CD4-positive, alpha-beta T cell treated with Interferon gamma for 1 hour (primary cell): ENCODE measurements around the gene NEMP2.
"Not testable (repeated sequence)": the region's sequence is repeated elsewhere in the genome, so short reads cannot be mapped to it uniquely, and the experiment has no call there.

Experiments
- DNase-seq: peaks from one replicate; pipeline ENCODE4 v3.0.0-alpha.2; 2020

Gene NEMP2

GRCh38 chr2:190524928-190525327, 9.6 kb downstream of the NEMP2 start:
- no peak for DNase-seq

DNA sequence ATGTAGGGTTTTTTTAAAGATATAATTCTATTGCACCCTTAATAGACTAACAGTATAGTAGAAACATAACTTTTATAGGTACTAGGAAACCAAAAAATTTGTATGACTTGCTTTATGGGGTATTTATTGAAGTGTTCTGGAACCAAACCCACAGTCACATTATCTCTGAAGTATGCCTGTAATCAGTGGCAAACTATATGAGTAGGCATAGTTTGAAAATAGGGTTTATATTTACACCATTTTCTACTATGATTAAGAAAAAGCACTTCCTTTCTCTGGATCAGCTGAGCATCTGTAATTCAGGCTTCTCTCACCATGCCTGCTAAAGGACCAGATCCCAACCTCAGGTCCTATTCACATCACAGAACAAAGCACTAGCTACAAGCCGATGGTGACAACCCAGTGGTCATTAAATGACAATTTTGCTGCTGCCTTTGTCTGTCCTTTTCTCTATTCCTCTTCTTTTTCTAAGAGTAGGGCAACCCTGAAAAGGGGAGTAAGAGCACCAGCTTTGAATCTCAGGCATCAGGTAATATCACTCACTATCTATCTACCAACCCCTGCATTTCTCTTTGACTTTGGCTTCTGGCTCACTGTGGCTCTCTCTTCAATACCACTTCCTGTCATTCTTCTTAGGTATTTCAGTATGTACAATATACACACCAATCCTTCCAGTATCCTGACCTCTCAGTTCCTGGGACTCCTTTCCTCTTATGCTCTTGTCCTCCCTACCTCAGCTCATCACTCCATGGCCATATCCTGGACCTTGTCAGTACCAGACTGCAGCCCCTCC, 14.4 kb downstream of the NEMP2 start:
- no peak for DNase-seq

DNA sequence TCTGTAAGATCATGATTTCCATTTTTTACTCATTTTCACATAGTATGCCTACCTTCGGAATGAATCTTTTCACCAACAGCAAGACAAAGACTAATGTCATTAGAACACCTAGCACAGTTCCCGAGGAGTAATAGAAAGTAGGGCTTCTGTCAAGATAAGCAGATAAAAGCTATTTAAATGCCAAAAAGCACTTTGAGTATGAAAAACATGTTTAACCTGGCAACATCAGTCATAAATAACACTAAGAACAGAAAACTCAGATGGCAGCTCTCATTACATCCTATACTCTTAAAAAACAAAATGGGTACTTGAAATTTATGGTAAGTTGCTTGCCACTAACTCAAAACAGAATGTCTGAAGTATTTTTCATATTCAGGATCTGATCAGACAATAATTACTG, 17.1 kb downstream of the NEMP2 start:
- no peak for DNase-seq

DNA sequence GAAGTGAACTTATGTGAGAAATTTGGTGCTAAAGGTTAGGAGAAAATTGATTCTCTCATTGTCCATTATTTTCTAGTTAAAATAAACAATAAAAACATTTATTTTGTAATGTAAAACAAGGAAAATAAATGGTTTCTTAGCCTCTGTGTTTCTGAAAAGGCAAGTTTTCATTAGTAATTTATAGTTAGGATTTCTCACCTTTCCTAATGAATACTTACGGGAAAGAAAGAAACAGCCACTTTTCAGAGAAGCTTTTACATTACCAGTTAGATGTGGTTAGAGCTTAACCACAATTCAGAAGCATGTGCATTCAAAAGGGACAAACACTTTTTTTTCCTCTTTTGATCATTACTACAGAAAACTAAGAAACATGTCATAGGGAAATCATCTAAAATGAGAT, 18.8 kb downstream of the NEMP2 start:
- DNase-seq = no peak

DNA sequence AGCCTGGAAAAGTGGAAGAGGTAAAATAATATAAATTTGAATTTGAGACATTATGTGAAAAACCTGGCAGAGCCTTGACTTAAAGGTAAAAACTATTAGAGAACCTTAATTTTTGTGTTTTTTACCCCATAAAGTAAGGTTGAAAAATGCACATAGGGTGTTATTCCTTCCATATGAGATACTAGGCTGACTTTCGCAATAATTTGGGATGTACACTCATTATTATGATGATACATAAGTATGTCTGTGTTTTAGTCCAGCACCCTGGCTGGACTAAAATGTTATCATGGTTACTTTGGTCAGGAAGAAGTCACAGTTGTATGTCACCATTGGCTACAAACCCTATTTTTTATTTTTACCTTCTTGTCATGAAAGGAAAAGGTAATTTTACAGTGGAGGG, 19.8 kb downstream of the NEMP2 start:
- DNase-seq = no peak

DNA sequence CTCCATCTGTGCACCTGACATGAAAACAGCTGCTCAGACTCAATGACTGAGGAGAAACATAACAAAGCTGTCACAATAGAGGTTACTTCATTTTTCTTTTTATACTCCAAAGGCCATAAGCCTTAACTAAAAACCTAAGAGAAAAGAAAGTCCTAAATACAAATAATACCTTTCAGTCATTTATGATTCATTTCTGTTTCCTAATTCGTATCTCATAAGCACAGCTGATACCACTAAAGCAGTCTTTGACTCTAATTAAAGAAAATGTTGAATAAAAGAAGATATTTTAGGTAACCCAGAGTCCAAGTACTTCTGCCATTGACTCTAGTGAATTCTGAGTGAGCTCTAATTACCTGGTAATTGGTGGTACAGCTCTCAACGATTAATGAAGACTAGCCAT, 20.6 kb downstream of the NEMP2 start:
- no peak for DNase-seq

DNA sequence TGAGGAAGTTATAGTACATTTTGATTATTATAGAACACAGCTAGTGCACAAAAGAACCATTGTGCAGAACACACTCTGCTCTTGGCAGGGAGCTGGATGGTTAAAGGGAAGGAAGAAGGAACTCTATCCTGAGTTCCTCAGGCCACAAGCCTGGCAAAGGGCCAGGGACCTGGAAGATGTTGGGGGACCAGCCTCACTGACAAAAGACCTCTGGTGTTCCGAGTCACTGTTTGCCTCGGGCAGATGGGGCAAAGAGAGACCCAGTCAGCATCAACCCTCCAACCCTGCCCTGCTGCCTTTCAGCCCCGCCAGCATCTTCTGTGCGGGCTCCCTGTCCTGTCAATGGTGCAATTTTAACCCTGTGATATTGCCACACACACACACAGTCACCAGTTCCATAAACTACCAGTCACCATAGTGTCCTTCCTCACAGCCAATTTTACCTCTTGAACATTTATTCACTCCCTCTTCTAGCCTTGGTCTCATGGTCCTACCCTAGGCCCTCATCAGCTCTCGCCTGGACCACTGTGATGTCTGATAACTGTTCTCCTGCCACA, 21.9 kb downstream of the NEMP2 start:
- DNase-seq = no peak

GRCh38 chr2:190511104-190511503, 23.4 kb downstream of the NEMP2 start:
- DNase-seq = no peak

- not testable (repeated sequence) for DNase-seq
Measured at GRCh38 chr2:190509895-190510294, 24.6 kb downstream of the NEMP2 start.

DNA sequence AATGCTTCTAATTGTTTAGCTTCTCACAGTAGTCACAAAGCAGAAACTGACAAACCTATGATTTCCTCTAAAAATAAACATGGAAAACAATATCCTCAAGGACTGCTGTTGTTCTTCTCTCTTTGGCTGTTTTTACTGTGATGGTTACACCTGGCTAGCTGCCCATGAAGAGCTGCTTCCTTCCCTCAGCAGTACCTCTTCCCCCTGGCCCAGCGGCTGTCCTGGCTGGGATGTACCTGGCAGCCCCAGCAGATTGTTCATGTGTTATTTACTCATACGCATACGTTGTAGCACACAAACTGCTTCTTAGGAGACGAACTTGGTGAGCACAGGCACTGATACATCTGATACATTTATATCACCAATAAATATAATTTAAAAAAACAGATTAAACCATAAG, 27.4 kb downstream of the NEMP2 start:
- no peak for DNase-seq

DNA sequence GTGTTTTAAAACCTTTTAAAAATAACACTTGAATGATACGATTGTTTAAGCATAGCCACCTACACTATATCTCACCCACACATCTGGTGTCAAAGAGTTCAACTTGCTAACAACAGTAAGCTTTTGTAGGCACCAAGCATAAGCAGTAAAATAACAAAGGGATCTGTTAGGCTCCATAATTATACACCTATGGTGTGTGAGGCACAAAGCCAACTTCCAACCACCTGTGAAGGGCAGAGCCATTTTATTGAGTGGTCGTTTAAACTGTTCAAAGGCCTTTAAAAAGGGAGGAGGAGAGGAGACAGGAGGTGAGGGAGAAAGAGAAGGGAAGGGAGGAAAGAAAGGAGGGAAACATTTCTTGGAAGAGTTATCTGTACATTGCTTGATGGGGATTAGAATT, 27.9 kb downstream of the NEMP2 start:
- DNase-seq = no peak

DNA sequence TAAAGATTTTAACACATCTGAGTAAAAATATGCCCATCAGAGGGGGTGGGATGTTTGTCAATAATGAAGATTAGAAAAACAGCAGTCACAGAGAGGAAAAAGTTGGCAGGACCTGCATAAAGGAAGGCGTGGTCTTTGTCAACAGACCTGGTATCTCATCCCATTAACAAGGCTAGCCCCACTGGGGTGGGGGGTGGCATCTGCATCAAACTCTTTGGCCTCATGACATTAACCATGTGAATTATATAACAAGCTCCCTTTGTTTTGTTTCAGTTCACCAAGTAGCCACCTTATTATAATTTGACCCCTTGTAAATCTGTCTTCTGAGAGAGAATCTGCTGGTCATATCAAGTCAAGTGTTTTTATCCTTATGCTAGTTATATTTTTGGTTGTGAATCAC, 28.8 kb downstream of the NEMP2 start:
- DNase-seq = no peak

DNA sequence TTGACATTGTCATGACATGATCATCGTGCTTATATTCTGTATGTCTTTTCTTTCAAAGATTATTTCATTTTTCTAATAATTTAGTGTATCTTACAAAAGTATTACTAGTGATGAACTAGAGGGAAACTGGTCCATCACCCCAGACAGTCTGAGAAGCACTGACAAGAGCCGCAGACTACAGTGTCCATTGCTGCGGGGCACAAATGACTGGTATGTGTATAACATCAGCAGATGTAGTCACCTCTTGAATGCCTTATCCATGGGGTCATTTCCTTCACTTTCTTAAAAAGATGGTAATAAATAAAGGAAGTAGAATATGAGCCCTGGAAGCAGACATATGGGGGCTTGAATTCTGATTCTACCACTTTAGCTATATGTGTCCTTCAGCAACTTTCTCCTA, 29.6 kb downstream of the NEMP2 start:
- no peak for DNase-seq

DNA sequence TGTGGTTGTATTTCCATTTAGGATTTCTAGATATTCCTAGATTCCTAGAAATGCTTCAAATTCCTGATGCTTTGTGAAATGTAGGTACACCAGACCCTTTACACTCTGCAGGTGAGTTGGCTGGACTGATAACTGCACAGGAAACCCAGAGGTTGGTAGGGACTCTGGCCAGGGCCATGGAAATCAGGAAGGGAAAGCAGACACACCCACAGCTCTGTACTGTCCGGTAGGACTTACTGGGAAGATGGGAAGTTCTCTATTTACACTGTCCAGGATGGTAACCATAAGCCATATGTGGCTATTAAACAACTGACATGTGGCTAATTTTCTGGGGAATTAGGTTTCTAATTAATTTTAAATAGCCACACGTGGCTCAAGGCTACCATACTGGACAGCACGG, 31.4 kb downstream of the NEMP2 start:
- DNase-seq = no peak

DNA sequence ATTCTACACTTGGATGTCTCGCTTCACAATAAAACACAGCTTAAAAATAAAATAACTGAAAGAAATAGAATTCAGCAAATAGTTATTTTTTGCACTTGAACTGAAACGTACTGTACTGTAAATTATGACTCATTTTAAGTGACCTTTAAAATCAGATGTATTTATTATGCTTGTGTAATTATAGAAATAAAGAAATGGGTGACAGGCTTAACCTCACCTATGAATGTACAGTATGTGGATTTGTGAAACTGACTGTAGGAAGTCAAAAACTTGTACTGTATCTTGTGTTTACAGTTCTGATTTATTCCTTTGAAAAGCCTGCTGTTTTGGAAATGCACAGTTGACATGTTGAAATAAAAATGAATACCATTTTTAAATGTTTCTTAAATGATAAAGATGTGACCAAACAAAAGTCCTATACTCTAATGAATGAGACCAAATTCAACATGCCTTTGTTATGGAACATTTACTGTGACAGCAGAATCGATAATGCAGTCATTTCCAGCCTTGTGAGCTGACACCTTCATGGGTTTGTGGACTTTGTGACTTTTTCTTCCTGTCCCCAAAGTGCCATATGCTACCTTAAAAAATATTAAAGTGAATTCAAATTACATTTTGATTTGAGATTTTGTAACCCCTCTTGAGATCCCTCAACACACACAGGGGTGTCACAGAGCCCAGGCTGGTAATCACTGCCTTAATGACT, 32.7 kb downstream of the NEMP2 start:
- DNase-seq = no peak

GRCh38 chr2:190501231-190501630, 33.3 kb downstream of the NEMP2 start:
- no peak for DNase-seq

GRCh38 chr2:190500054-190500502, 34.4 kb downstream of the NEMP2 start:
- DNase-seq = no peak

- DNase-seq = no peak
Measured at GRCh38 chr2:190499273-190499672, 35.2 kb downstream of the NEMP2 start.

GRCh38 chr2:190497428-190497827, 37.1 kb downstream of the NEMP2 start:
- no peak for DNase-seq

- DNase-seq = not testable (repeated sequence)
Measured at GRCh38 chr2:190494600-190495227, 39.8 kb downstream of the NEMP2 start.

- no peak for DNase-seq
Measured at GRCh38 chr2:190493095-190493494, 41.4 kb downstream of the NEMP2 start.

GRCh38 chr2:190490502-190490901, 44.0 kb downstream of the NEMP2 start:
- no peak for DNase-seq

GRCh38 chr2:190489475-190489874, 45.0 kb downstream of the NEMP2 start:
- DNase-seq = no peak
